Glomerular visceral epithelial cell (primary cell): ENCODE data around the gene RALGAPA2.
A peak's percentile ranks its signal among the peaks of the same experiment; 100 is the strongest.
"Not testable (repeated sequence)": the region's sequence is repeated elsewhere in the genome, so short reads cannot be mapped to it uniquely, and the experiment has no call there.

ENCODE experiments used
- DNase-seq: peaks from one replicate; pipeline ENCODE4 v3.0.0-alpha.2; 2016; ENCODE audit errors: extremely low spot score

Gene RALGAPA2

GRCh38 chr20:20578838-20579237 is 133.6 kb downstream of the RALGAPA2 start:
- no peak for DNase-seq

DNA sequence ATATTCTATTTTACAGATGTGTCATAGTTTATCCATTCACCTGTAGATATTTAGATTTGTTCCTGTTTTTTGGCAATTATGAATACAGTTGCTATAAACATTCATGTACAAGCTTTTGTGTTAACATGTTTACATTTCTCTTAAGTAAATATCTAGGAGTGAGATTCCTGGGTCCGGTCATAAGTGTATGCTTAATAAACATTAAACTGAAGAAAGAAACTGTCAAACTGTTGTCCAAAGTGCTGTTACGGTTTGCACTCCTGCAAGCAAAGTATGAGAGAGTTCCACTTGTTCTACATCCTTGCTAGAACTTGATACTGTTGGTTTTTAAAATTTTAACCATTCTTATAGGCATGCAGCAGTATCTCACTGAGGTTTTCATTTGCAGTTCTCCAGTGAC is 138.6 kb downstream of the RALGAPA2 start:
- DNase-seq = no peak

GRCh38 chr20:20571068-20571780 is 141.2 kb downstream of the RALGAPA2 start:
- no peak for DNase-seq

DNA sequence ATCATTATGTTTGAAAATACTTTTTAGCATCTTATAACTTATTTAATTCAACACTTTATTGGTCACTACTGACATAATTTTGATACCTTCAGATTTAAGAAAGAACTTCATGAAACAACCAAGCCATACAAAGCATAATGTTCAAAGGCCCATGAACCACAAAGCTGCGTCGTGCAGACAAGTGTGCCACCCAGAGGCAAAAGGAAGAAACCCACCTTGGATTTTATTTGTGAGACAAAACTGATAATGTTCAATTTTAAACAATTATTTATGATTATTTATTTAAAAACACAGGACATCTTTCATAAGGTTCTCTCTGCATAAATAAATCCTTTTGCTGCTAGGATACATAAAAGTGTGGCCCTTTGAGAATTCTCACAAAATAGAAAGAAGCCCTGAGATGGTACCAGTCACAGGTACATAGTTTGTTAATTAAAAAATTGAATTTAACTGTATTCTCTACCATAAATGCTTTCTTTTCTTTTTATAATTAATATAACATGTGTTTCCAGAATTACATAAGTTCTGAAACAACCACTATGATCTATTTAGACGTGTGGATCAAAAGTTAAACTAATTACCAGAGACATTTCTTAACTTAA is 143.7 kb downstream of the RALGAPA2 start:
- peak; percentile 41 for DNase-seq

GRCh38 chr20:20567712-20568111 is 144.7 kb downstream of the RALGAPA2 start:
- no peak for DNase-seq

- DNase-seq = no peak
Observed at GRCh38 chr20:20566516-20566915, 145.9 kb downstream of the RALGAPA2 start.

DNA sequence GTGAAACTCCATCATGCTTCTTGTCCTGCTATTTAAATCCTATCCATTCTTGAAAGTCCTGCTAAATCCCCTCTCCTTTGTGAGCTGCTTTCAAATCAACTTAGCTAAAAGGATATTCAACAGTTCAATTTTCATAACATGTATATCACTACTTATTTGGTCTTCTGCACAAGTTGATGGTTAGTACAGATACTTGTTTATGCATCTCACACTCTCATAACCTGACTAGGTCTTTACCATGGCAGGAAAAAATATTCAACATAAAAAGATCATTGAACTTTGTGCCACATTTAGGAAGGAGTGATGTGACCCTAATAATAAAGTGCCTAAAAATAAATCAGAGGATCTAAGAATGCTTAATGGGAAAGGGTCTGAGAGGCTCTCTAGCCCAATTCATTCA is 148.2 kb downstream of the RALGAPA2 start:
- DNase-seq = no peak

DNA sequence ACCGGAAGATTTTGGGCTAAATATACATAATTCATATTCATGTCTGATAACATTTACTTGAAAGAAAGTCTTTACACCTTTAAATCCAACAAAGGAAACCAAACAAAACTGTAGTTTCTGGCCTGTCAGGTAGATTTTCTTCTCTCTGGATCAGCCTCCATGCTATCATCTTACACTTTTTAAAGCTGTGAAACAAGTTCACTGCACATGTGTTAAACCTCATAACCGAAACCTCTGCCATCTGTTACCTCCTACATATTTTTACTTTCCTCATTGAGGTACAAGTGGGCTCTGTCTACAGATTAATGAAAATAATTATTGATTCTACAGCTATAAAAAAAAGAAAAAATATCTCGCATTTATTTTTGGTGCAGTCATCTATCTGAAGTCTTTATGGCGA is 149.9 kb downstream of the RALGAPA2 start:
- DNase-seq = no peak

DNA sequence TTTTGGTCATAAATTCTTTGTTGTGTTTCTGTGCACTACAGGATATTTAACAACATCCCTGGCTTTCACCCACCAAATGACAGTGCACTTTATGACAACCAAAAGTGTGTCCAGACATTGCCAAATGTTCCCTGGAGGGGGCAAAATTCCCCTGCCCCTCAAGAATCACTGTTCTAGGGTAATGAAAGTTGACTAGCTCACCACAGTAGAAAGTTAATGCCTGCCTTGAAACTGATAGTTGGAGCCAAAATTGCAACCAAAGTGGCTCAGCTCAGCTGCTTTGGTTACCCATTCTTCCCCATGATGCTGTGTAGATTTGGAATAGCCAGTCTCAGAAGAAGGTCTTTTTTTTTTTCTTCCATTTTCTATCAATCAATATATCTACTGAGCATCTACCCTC is 150.6 kb downstream of the RALGAPA2 start:
- DNase-seq = no peak

DNA sequence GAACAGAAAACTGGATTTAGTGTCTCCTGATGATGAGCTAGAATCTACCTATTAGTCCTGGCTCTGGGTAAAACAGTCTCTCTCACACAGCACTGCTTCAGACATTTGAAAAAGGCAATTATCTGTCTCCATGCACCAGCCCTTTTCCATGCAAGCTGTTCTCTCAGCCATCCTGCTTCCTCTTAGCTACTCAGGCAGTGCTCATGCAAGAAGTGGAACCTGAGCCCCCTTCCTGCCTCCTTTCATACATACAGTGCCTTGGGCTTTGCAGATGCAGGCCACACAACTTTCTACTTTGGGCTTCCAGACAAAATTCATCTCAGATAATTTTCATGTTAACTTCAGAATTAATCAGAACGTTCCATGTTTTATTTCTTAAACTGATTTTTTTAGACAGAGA is 151.3 kb downstream of the RALGAPA2 start:
- DNase-seq = no peak

DNA sequence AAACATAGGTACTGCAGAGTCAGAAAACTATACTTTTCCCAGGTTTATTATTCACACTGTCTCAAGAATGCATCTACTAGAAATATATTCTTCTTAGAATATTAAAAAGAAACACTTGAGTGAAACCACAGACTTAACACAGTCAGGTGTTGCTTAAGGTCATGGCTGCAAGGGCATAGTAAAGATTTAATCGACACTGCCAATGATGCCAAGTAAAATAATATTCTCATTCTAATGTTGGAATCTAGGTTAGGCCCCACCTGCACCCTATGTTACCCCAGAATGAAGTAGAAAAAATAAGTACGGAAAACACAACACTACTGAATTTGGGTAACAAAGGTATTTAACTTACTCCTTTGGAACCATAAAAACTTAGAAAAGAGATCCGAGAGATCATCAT is 155.0 kb downstream of the RALGAPA2 start:
- DNase-seq = no peak

GRCh38 chr20:20555838-20556237 is 156.6 kb downstream of the RALGAPA2 start:
- no peak for DNase-seq

DNA sequence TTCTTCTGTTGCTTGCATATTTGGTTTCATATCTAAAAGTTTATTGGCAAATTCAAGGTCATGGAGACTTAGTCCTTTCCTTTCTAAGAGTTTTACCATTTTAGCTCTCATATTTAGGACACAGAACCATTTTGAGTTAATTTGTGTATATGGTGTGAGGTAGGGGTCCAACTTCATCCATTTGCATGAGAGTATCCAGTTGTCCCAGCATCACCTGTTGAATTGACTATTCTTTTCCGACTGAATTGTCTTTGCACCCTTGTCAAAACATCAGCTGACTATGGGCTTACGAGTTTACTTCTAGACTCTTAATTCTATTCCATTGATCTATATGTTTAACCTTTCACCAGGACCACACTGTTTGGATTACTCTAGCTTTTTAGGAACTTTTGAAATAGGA is 157.5 kb downstream of the RALGAPA2 start:
- no peak for DNase-seq

GRCh38 chr20:20553541-20553940 is 158.9 kb downstream of the RALGAPA2 start:
- no peak for DNase-seq

GRCh38 chr20:20552076-20552475 is 160.4 kb downstream of the RALGAPA2 start:
- no peak for DNase-seq

DNA sequence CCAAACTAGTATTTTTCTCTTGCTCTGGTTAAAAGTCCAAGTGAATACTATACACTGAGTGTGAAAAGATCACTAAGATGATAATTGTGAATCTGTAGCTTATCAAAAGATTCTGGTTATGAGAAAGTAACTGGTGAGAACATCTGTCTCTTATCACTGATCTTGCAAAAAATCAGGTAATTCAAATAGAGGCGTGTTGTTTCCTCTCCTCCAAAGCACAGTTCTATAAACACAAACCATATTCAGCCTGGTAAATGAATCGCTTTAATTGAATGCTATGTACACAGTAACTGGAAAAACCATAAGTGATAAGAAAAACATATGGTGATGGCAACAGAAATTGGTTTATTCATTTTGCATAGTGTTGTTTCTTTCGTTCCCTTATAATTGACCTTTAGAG is 161.0 kb downstream of the RALGAPA2 start:
- DNase-seq = no peak

- peak; percentile 13 for DNase-seq
Observed at GRCh38 chr20:20549704-20550103, 162.7 kb downstream of the RALGAPA2 start.

DNA sequence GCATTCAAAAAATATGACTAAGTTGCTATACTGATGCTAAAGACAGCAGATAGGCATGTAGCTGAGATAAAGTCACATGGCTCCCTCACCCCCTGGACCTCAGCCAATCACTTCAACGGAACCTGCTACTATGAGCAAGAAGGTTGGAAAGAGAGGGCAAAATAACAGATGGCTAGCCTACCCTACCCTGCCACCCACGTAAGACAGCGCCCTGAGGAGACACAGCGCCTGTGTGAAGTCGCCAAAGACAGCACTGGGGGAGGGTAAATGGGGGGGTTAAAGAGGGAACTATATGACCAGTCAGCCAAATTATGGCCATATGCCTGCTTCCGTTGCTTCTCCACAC is 163.2 kb downstream of the RALGAPA2 start:
- no peak for DNase-seq

DNA sequence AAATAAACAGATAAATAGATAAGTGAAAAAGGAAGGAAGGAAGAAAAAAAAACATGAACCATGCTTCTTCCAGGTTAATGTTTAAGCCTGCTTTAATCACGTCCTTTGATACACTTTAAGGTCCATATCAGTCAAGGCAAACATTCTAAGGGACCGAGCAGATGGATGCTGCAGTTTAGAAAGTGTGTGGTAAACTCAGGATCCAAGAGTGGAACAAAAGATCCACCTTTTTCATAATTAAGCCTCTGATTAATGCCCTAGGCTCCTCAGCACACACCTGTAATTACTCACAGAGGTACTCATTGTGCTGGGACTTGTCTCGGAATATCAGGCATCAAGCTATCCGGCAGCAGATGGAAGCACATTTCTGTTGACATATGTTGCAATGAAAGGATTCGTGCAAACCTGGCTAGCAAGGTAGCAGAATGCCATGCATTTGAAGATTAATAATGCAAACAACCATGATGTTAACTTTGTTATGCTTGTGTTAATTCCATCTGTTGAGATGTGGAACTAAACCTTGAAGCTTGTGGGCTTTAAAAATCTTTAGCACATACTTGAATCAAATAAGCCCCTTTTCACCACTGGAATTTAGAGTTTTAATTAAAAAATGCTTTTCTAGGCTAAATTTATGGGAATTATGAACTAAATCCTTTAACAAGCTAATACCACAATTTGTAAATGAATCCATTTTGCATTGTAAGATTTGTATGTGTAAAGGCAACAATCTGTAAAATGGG is 163.7 kb downstream of the RALGAPA2 start:
- DNase-seq = no peak

DNA sequence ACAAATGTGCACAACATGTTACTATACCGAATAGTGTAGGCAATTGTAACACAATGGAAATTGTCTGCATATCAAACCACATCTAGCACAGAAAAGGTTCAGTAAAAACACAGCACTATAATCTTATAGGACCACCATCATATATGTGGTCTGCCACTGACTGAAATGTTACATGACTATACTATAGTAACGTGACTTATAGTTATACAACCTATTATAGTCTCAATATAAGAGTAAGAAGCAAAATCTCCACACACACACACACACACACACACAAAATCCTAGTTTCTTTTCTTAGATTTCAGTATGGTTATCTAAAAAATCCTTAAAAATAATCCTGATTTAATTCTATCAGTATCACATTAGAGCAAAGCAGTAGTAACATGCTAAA is 164.6 kb downstream of the RALGAPA2 start:
- no peak for DNase-seq

GRCh38 chr20:20547221-20547875 is 165.1 kb downstream of the RALGAPA2 start:
- DNase-seq = peak; percentile 11

- no peak for DNase-seq
Observed at GRCh38 chr20:20546402-20546801, 166.0 kb downstream of the RALGAPA2 start.

- not testable (repeated sequence) for DNase-seq
Observed at GRCh38 chr20:20543348-20543747, 169.1 kb downstream of the RALGAPA2 start.
